ENCODE measurements around the gene NHS. TPM values are rescaled to one million over a fixed set of nuclear protein-coding genes. Genes with fewer than 3 reads are reported as not detected.

NHS gene
- polyA plus RNA-seq, 2 of the 4 experiments (the other 2 are of a cell fraction) = 3.6 to 5.0 TPM

DNA sequence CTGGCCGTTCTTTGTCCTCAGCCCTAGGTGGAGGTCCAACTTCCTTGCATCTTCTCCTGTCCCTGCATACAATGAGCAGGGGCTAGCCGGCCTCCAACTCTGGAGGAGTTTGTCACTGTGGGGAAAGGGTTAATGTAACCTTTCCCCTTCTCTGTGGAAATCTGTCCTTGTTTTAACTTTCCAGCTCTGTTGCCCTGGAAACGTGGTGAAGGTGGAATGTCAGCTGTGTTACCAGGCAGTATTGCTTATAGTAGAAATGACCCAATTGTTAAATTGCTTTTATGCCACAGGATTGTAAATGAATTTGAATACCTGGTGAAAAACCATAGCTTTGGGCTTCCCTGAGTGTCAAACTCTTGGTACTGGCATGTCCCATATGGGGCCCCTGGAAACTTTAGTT is 230.7 kb downstream of the NHS start:
- FAIRE-seq (no peak), ATAC-seq (no peak), DNase-seq (ENCODE audit: low read depth in 1 of 2, low spot score in 1 of 2) (no peak)
- no peak overlapping the region for H3K4me3 ChIP-seq
- no peak overlapping the region for H3K27ac ChIP-seq
- WGBS (ENCODE audit: missing lambda C conversion rate) = 53% methylated on average over 3 of the region's 3 CpGs
- POLR2A ChIA-PET = no interaction called here
- TF ChIP-seq, protein P1, sequence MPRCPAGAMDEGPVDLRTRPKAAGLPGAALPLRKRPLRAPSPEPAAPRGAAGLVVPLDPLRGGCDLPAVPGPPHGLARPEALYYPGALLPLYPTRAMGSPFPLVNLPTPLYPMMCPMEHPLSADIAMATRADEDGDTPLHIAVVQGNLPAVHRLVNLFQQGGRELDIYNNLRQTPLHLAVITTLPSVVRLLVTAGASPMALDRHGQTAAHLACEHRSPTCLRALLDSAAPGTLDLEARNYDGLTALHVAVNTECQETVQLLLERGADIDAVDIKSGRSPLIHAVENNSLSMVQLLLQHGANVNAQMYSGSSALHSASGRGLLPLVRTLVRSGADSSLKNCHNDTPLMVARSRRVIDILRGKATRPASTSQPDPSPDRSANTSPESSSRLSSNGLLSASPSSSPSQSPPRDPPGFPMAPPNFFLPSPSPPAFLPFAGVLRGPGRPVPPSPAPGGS (IDR thresholded peaks at IDR 0.05) = no peak
- TF ChIP-seq, protein P2, sequence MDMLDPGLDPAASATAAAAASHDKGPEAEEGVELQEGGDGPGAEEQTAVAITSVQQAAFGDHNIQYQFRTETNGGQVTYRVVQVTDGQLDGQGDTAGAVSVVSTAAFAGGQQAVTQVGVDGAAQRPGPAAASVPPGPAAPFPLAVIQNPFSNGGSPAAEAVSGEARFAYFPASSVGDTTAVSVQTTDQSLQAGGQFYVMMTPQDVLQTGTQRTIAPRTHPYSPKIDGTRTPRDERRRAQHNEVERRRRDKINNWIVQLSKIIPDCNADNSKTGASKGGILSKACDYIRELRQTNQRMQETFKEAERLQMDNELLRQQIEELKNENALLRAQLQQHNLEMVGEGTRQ (IDR thresholded peaks at IDR 0.05) = no peak
- TF ChIP-seq POLR2AphosphoS2 (conservative IDR thresholded peaks at IDR 0.05; ENCODE audit: low read length) (no peak), NR3C1 (IDR thresholded peaks at IDR 0.05) (no peak), JUNB (IDR thresholded peaks at IDR 0.05) (no peak), BHLHE40 (IDR thresholded peaks at IDR 0.05; ENCODE audit: low read depth, low read length) (no peak), HOXB5 (CRISPR knock-in tag; IDR thresholded peaks at IDR 0.05) (no peak), CEBPB (IDR thresholded peaks at IDR 0.05) (no peak), MYC (IDR thresholded peaks at IDR 0.05; ENCODE audit: borderline replicate concordance, low read length) (no peak), JUN (IDR thresholded peaks at IDR 0.05) (no peak), HOXB13 (CRISPR knock-in tag; IDR thresholded peaks at IDR 0.05; ENCODE audit: low read depth) (no peak), SREBF2 (IDR thresholded peaks at IDR 0.05) (no peak), ESRRA (IDR thresholded peaks at IDR 0.05; ENCODE audit: borderline replicate concordance, low read length) (no peak), CBX8 (IDR thresholded peaks at IDR 0.05) (no peak), SMC3 (IDR thresholded peaks at IDR 0.05) (no peak), EHMT2 (IDR thresholded peaks at IDR 0.05; ENCODE audit: low read depth) (no peak)
- TF ChIP-seq, protein P3, sequence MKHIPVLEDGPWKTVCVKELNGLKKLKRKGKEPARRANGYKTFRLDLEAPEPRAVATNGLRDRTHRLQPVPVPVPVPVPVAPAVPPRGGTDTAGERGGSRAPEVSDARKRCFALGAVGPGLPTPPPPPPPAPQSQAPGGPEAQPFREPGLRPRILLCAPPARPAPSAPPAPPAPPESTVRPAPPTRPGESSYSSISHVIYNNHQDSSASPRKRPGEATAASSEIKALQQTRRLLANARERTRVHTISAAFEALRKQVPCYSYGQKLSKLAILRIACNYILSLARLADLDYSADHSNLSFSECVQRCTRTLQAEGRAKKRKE (CRISPR knock-in tag; IDR thresholded peaks at IDR 0.05; ENCODE audit: low read depth) = no peak
- TF ChIP-seq, protein P4, sequence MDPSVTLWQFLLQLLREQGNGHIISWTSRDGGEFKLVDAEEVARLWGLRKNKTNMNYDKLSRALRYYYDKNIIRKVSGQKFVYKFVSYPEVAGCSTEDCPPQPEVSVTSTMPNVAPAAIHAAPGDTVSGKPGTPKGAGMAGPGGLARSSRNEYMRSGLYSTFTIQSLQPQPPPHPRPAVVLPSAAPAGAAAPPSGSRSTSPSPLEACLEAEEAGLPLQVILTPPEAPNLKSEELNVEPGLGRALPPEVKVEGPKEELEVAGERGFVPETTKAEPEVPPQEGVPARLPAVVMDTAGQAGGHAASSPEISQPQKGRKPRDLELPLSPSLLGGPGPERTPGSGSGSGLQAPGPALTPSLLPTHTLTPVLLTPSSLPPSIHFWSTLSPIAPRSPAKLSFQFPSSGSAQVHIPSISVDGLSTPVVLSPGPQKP (IDR thresholded peaks at IDR 0.05; ENCODE audit: low read depth, low read length) = no peak
- H3K4me2 ChIP-seq = no peak overlapping the region
- peaks cover 16% of the 10 kb centered on the region for H3K4me1 ChIP-seq
- no peaks in the 10 kb centered on the region for H3K9me3 ChIP-seq
- CTCF ChIA-PET = interaction anchor here (1.2 to 4.1 kb wide), 2 partner anchors 10 to 15 kb away, joined by 3 to 16 read pairs; no protein-coding TSS in a partner anchor

DNA sequence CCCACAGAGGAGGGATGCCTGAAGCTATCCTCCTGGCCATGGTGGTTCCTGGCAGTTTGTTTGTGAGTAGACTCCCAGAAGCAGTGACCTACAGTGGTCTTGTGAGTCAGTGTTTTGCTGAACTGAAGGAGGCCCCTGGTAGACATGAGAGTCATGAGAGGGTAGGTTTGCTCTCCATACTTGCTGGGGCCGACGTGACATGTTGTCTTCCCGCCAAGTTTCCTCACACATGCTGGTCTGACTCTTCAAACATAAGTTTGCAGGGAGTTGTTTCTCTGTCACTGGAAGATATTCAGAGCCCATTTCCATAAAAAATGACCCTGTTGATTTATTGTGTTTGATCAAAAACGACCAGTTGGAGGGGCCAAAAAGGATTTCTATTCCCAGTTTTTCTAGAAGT is 231.2 kb downstream of the NHS start:
- H3K27ac ChIP-seq = no peak overlapping the region
- peaks cover 16% of the 10 kb centered on the region for H3K4me1 ChIP-seq
- ATAC-seq = no peak

More for the DNA sequence above, 231.2 kb downstream of the NHS start:
- POLR2A ChIA-PET = no interaction called here
- no peak for DNase-seq (ENCODE audit: low read depth in 1 of 2, low spot score in 1 of 2)
- CTCF ChIA-PET = interaction anchor here (1.2 kb wide), 1 partner anchor 11 kb away, joined by 3 read pairs; no protein-coding TSS in a partner anchor
- Histone ChIP-seq H3K9me3 (no peaks in the 10 kb centered on the region), H3K4me3 (no peak overlapping the region), H3K4me2 (no peak overlapping the region)
- WGBS (ENCODE audit: missing lambda C conversion rate) = 64% methylated on average over 4 of the region's 4 CpGs
- TF ChIP-seq NPAS2 (CRISPR knock-in tag; IDR thresholded peaks at IDR 0.05; ENCODE audit: borderline replicate concordance) (no peak), POLR2A (IDR thresholded peaks at IDR 0.05; ENCODE audit: low read length) (no peak), TP53 (CRISPR knock-in tag; IDR thresholded peaks at IDR 0.05) (no peak), ZFP36 (IDR thresholded peaks at IDR 0.05; ENCODE audit: borderline replicate concordance, partially characterized antibody) (no peak), FOSB (CRISPR knock-in tag; IDR thresholded peaks at IDR 0.05) (no peak), MAFK (IDR thresholded peaks at IDR 0.05; ENCODE audit: partially characterized antibody) (no peak), RNF2 (IDR thresholded peaks at IDR 0.05; ENCODE audit: borderline replicate concordance, low read depth) (no peak), EP300 (IDR thresholded peaks at IDR 0.05) (no peak), FOSL2 (IDR thresholded peaks at IDR 0.05) (no peak), FOSL2 (CRISPR knock-in tag; IDR thresholded peaks at IDR 0.05) (no peak), ZC3H11A (IDR thresholded peaks at IDR 0.05) (no peak)
- no peak for FAIRE-seq

All from A549 (cell line).